ENCODE data around the gene C16orf86. TPM values are rescaled to one million over a fixed set of nuclear protein-coding genes. Genes with fewer than 3 reads are reported as not detected.

Gene C16orf86
- polyA plus RNA-seq, 1 of the 3 experiments (the other 2 are of a cell fraction), result 4.3 TPM

GRCh38 chr16:67708368-67708771 is 41.8 kb downstream of the C16orf86 start:
- no peak overlapping the region for H3K4me2 ChIP-seq
- H3K9me2 ChIP-seq, result no peaks in the 10 kb centered on the region
- H3F3A ChIP-seq (replicated peaks; ENCODE audit: insufficient read depth), result peaks cover 8% of the 10 kb centered on the region
- H3K79me2 ChIP-seq (ENCODE audit: insufficient read depth), result peaks cover 89% of the 10 kb centered on the region
- H2AFZ ChIP-seq (ENCODE audit: low read depth), result no peak overlapping the region
- peaks cover 0 to 12% of the 10 kb centered on the region in 2 experiments; a peak in 1 of 4 replicates for H3K4me1 ChIP-seq (ENCODE audit: control insufficient read depth in 1 of 2, insufficient read depth in 2 of 2, low read depth in 1 of 2, low read length in 1 of 2)
- peaks cover 0 to 2% of the 10 kb centered on the region in 2 experiments for H3K36me3 ChIP-seq (replicated peaks in 1 of 2; ENCODE audit: control insufficient read depth in 1 of 2, insufficient read depth in 2 of 2, low read length in 1 of 2)
- 100% methylated on average over 2 of the region's 2 CpGs for WGBS (ENCODE audit: low lambda C conversion rate)
- no peak overlapping the region for H3K27ac ChIP-seq (ENCODE audit: low read depth in 2 of 2, low read length in 1 of 2)
- H3K9ac ChIP-seq, result no peak overlapping the region
- no peak overlapping the region for H3K4me3 ChIP-seq (ENCODE audit: low read depth in 2 of 2, low read length in 1 of 2)
- POLR2A ChIA-PET, result no interaction called here
- CTCF ChIA-PET, result interaction anchor here (1.1 to 2.5 kb wide), 2 partner anchors 40 to 108 kb away, joined by 3 to 9 read pairs; no protein-coding TSS in a partner anchor
- peaks cover 23% of the 10 kb centered on the region for H4K20me1 ChIP-seq (ENCODE audit: insufficient read depth)
- no peaks in the 10 kb centered on the region for H3K9me3 ChIP-seq
- no peak for TF ChIP-seq GATA2 (CRISPR knock-in tag; IDR thresholded peaks at IDR 0.05)
- no peak for TF ChIP-seq RAD21 (IDR thresholded peaks at IDR 0.05; ENCODE audit: low read length)
- TF ChIP-seq FOSL2 (IDR thresholded peaks at IDR 0.05; ENCODE audit: borderline replicate concordance, low read depth), result no peak
- no peak for TF ChIP-seq GABPA (IDR thresholded peaks at IDR 0.05; ENCODE audit: low read depth)
- no peak for TF ChIP-seq EZH2phosphoT487 (IDR thresholded peaks at IDR 0.05; ENCODE audit: borderline replicate concordance, low read depth)
- TF ChIP-seq ELF1 (IDR thresholded peaks at IDR 0.05), result no peak
- no peak for DNase-seq
- H3K27me3 ChIP-seq (ENCODE audit: insufficient read depth), result no peaks in the 10 kb centered on the region

- H4K20me1 ChIP-seq (ENCODE audit: insufficient read depth), result peaks cover 27% of the 10 kb centered on the region
- WGBS (ENCODE audit: low lambda C conversion rate), result 100% methylated on average over 1 of the region's 1 CpG
- peaks cover 89% of the 10 kb centered on the region for H3K79me2 ChIP-seq (ENCODE audit: insufficient read depth)
- no peaks in the 10 kb centered on the region for H3K9me2 ChIP-seq
- DNase-seq, result no peak
- H2AFZ ChIP-seq (ENCODE audit: low read depth), result no peak overlapping the region
- peaks cover 6% of the 10 kb centered on the region for H3F3A ChIP-seq (replicated peaks; ENCODE audit: insufficient read depth)
- CTCF ChIA-PET, result interaction anchor here (1.1 to 2.5 kb wide), 3 partner anchors 41 to 107 kb away, joined by 3 to 9 read pairs (median 4); partner anchors contain the start of gene CARMIL2
- no peaks in the 10 kb centered on the region for H3K27me3 ChIP-seq (ENCODE audit: insufficient read depth)
- no peak overlapping the region for H3K4me3 ChIP-seq (ENCODE audit: low read depth in 2 of 2, low read length in 1 of 2)
- POLR2A ChIA-PET, result no interaction called here
- peaks cover 0 to 12% of the 10 kb centered on the region in 2 experiments; a peak in 1 of 4 replicates for H3K4me1 ChIP-seq (ENCODE audit: control insufficient read depth in 1 of 2, insufficient read depth in 2 of 2, low read depth in 1 of 2, low read length in 1 of 2)
- no peak overlapping the region for H3K9ac ChIP-seq
- no peak overlapping the region for H3K27ac ChIP-seq (ENCODE audit: low read depth in 2 of 2, low read length in 1 of 2)
- no peak for TF ChIP-seq RAD21 (IDR thresholded peaks at IDR 0.05; ENCODE audit: low read length)
- TF ChIP-seq USF2 (IDR thresholded peaks at IDR 0.05; ENCODE audit: borderline replicate concordance, low read depth, low read length), result no peak
- no peak for TF ChIP-seq GATA2 (CRISPR knock-in tag; IDR thresholded peaks at IDR 0.05)
- TF ChIP-seq PBX3 (IDR thresholded peaks at IDR 0.05), result no peak
- no peak for TF ChIP-seq CHD2 (IDR thresholded peaks at IDR 0.05; ENCODE audit: low read length, partially characterized antibody)
- no peaks in the 10 kb centered on the region for H3K9me3 ChIP-seq
- H3K4me2 ChIP-seq, result no peak overlapping the region
- H3K36me3 ChIP-seq (replicated peaks in 1 of 2; ENCODE audit: control insufficient read depth in 1 of 2, insufficient read depth in 2 of 2, low read length in 1 of 2), result peaks cover 0 to 2% of the 10 kb centered on the region in 2 experiments
Measured at GRCh38 chr16:67709050-67709449, 42.4 kb downstream of the C16orf86 start.

GRCh38 chr16:67710607-67711006 is 44.0 kb downstream of the C16orf86 start:
- Histone ChIP-seq H3K36me3 (replicated peaks in 1 of 2; ENCODE audit: control insufficient read depth in 1 of 2, insufficient read depth in 2 of 2, low read length in 1 of 2) (peaks cover 0 to 2% of the 10 kb centered on the region in 2 experiments), H4K20me1 (ENCODE audit: insufficient read depth) (peaks cover 18% of the 10 kb centered on the region), H3K9me3 (no peaks in the 10 kb centered on the region), H3K9me2 (no peaks in the 10 kb centered on the region), H2AFZ (ENCODE audit: low read depth) (no peak overlapping the region), H3K4me1 (ENCODE audit: control insufficient read depth in 1 of 2, insufficient read depth in 2 of 2, low read depth in 1 of 2, low read length in 1 of 2) (peaks cover 0 to 10% of the 10 kb centered on the region in 2 experiments; a peak in 1 of 4 replicates), H3F3A (replicated peaks; ENCODE audit: insufficient read depth) (peaks cover 4% of the 10 kb centered on the region), H3K4me3 (ENCODE audit: low read depth in 2 of 2, low read length in 1 of 2) (no peak overlapping the region), H3K27ac (ENCODE audit: low read depth in 2 of 2, low read length in 1 of 2) (no peak overlapping the region), H3K4me2 (no peak overlapping the region), H3K27me3 (ENCODE audit: insufficient read depth) (no peaks in the 10 kb centered on the region), H3K79me2 (ENCODE audit: insufficient read depth) (peaks cover 90% of the 10 kb centered on the region), H3K9ac (no peak overlapping the region)
- CTCF ChIA-PET, result interaction anchor here (0.6 to 2.5 kb wide), 2 partner anchors 106 to 204 kb away, joined by 3 to 9 read pairs; no protein-coding TSS in a partner anchor
- WGBS (ENCODE audit: low lambda C conversion rate), result 98% methylated on average over 6 of the region's 6 CpGs
- TF ChIP-seq RAD21 (IDR thresholded peaks at IDR 0.05; ENCODE audit: low read length), result no peak
- DNase-seq, result no peak
- POLR2A ChIA-PET, result no interaction called here
